Peyer's patch (tissue), 4 donors: ENCODE measurements around the gene UBE2H. TPM values are rescaled to one million over a fixed set of nuclear protein-coding genes. Genes with fewer than 3 reads are reported as not detected.

ENCODE experiments used
- DNase-seq, 3 donors: peaks; one replicate each; pipeline ENCODE4 v3.0.0-alpha.2; 2017 to 2019
- H3K27ac ChIP-seq, 4 donors: fragments of 200-600 bp; sonication (generic); one replicate each; pipeline ENCODE4 v1.5.1; 2016 to 2019
- H3K27me3 ChIP-seq, 2 donors: fragments of 200-600 bp; sonication (generic); one replicate each; pipeline ENCODE4 v1.5.1; 2019
- H3K36me3 ChIP-seq, 3 donors: fragments of 200-600 bp; sonication (generic); one replicate each; pipeline ENCODE4 v1.5.1; 2016 to 2019
- H3K4me1 ChIP-seq, 4 donors: fragments of 200-600 bp; sonication (generic); one replicate each; pipeline ENCODE4 v1.5.1; 2016 to 2019
- H3K4me3 ChIP-seq, 4 donors: fragments of 200-600 bp; sonication (generic); 1 replicate in 3 of 4; 2 replicates in 1 of 4; pipeline ENCODE4 v1.5.1; 2016 to 2019; ENCODE audit warnings: mild to moderate bottlenecking in 1 of 4
- H3K9me3 ChIP-seq, 4 donors: fragments of 200-600 bp; sonication (generic); one replicate each; pipeline ENCODE4 v1.5.1; 2016 to 2019; ENCODE audit warnings: mild to moderate bottlenecking in 1 of 4
- CTCF ChIP-seq, 6 experiments: fragments of 450-650 bp in 4 of 6; fragments of 200-600 bp in 2 of 6; sonication (generic) in 1 of 6; IDR thresholded peaks; one replicate each; pipeline ENCODE4 v1.5.1; 2017 to 2019; ENCODE audit warnings: antibody characterized with exemption in 6 of 6, mild to moderate bottlenecking in 3 of 6, moderate library complexity in 1 of 6
- POLR2A ChIP-seq, 2 donors: fragments of 450-650 bp; IDR thresholded peaks; one replicate each; pipeline ENCODE4 v1.5.1; 2017; ENCODE audit warnings: antibody characterized with exemption in 2 of 2, mild to moderate bottlenecking in 2 of 2, moderate library complexity in 2 of 2
- total RNA-seq, 4 donors: library from RNA; depleted of rRNA; stranded (reverse); fragments of >200 nt; gene quantifications; one replicate each; pipeline ENCODE4 v1.1.0, GENCODE V29; 2016

The UBE2H gene
- total RNA-seq, 4 donors from 2014 or later = 33.5 to 59.4 (median 51.4) TPM

DNA sequence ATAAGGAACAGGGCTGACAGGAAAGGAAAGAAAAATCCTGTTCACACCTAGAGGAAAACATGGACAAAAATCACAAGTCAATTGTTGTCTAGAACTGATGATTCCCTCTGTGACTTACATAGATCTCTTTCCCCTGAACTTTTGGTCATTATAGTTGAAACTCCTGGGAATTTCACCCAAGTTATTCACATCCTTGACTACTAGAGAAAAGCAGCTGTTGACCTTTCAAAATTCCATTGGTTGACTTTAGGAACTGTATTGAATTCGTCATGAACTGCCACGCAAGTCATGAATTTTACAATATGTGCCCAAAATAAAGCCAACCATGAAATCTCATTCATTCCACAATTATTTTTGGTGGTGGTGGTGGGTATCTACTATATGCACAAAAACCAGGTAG lies 104.3 kb downstream of the UBE2H start:
- H3K4me1 ChIP-seq = peaks cover 0 to 17% (median 2%) of the 10 kb centered on the region in 4 donors
- no peak for TF ChIP-seq POLR2A (IDR thresholded peaks at IDR 0.05)
- no peak for TF ChIP-seq CTCF (IDR thresholded peaks at IDR 0.05)
- H3K27me3 ChIP-seq = no peaks in the 10 kb centered on the region
- H3K27ac ChIP-seq = no peak overlapping the region
- no peaks in the 10 kb centered on the region for H3K9me3 ChIP-seq
- peaks cover 0 to 4% (median 0%) of the 10 kb centered on the region in 3 donors for H3K36me3 ChIP-seq
- DNase-seq = no peak
- no peak overlapping the region for H3K4me3 ChIP-seq

- TF ChIP-seq POLR2A (IDR thresholded peaks at IDR 0.05) (no peak), CTCF (IDR thresholded peaks at IDR 0.05) (no peak)
- H3K9me3 ChIP-seq = no peaks in the 10 kb centered on the region
- peaks cover 0 to 6% (median 0%) of the 10 kb centered on the region in 3 donors for H3K36me3 ChIP-seq
- no peaks in the 10 kb centered on the region for H3K27me3 ChIP-seq
- no peak for DNase-seq
- no peak overlapping the region for H3K4me3 ChIP-seq
- no peak overlapping the region for H3K27ac ChIP-seq
- H3K4me1 ChIP-seq = peaks cover 0 to 9% (median 0%) of the 10 kb centered on the region in 4 donors
These were observed 106.8 kb downstream of the UBE2H start for GRCh38 chr7:129845972-129846327.

DNA sequence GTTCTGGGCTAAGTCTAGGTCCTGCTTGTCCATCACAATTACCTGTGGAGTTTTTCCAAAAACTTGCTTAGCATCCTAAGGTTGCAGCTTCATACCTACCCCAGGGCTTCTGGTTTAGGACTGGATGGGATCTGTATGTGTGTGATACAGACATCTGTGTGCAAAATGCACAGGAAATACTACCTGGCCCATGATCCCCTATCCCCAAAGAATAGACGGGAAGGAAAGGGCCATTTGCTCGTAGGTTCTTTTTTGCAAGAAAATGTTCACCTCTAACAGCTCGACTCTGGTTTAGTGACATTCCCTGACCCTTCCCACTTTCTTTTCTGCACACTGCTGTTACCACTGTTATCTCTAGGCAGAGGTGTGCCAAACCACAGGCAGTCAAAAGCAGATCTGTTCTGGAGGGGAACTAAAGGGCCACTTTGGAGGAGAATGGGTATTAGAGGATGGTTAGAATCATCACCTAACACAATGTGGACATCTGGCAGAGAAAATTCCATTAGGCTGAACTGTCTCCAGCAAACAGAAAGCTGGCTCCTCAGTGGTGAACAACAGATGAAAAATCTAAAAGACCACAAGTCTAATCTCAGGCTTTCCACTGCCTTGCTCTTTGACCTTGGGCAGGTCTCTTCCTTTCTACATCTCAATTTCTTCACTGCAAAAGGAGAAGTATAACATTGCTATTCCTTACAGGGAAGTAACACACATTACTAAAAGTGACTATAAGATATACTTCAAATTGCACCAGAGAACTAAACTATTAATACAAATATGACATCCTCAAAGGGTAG lies 107.4 kb downstream of the UBE2H start:
- no peak for TF ChIP-seq CTCF (IDR thresholded peaks at IDR 0.05)
- Histone ChIP-seq H3K4me1 (peaks cover 0 to 7% (median 0%) of the 10 kb centered on the region in 4 donors), H3K36me3 (peaks cover 0 to 6% (median 0%) of the 10 kb centered on the region in 3 donors), H3K4me3 (no peak overlapping the region), H3K9me3 (no peaks in the 10 kb centered on the region), H3K27me3 (no peaks in the 10 kb centered on the region), H3K27ac (no peak overlapping the region)
- no peak for DNase-seq

DNA sequence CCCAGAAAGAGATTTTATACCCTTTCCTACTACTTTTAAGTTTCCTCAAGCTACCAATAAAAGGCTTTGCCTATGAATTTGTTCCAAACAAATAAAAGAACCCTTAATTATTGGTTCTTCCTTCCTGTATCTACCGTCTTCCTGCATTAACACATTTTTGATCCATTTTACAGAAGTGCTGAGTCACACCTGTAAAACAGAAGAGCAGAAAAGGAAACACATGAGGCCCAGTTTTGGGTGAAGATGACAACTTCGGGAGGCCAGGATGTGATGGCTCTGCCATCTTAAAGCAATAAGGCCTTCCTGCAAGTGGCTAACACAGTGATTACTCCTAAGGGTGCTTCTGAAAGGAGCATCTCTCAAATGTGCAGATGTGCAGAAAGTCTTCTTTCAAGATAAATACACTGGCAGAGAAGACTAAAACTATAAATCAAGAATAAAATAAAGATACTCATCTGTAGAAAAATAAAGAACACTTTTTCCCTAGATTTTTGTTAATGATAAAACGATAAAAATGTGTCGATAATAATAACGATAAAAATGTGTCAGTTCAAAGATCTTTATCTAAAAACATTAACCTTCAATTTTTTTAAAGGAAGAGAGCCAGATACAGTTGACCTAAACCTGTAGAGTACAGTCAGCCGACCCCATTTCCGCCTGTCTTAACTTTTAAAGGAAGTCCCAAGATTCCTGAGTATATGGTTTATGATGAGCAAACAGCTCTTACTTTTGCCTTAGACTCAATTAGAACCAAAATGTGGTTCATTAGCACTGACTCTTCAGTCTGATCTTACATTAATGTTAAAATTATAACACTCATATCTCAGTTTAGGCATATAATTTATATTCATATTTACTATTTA lies 108.6 kb downstream of the UBE2H start:
- Histone ChIP-seq H3K27me3 (no peaks in the 10 kb centered on the region), H3K36me3 (peaks cover 0 to 6% (median 0%) of the 10 kb centered on the region in 3 donors), H3K4me1 (peaks cover 0 to 7% (median 0%) of the 10 kb centered on the region in 4 donors), H3K9me3 (no peaks in the 10 kb centered on the region), H3K27ac (no peak overlapping the region), H3K4me3 (no peak overlapping the region)
- TF ChIP-seq POLR2A (IDR thresholded peaks at IDR 0.05) (no peak), CTCF (IDR thresholded peaks at IDR 0.05) (no peak)
- no peak for DNase-seq

GRCh38 chr7:129843365-129843898 lies 109.3 kb downstream of the UBE2H start:
- peaks cover 0 to 12% (median 0%) of the 10 kb centered on the region in 3 donors for H3K36me3 ChIP-seq
- DNase-seq = no peak
- H3K27me3 ChIP-seq = no peaks in the 10 kb centered on the region
- H3K4me1 ChIP-seq = peaks cover 0 to 7% (median 0%) of the 10 kb centered on the region in 4 donors
- H3K27ac ChIP-seq = no peak overlapping the region
- H3K9me3 ChIP-seq = no peaks in the 10 kb centered on the region
- TF ChIP-seq POLR2A (IDR thresholded peaks at IDR 0.05) (no peak), CTCF (IDR thresholded peaks at IDR 0.05) (no peak)
- H3K4me3 ChIP-seq = no peak overlapping the region
